Activated T-helper 9 cell treated with anti-CD3 and anti-CD28 coated beads, Interleukin-2, amount 50 U/mL, for 16 hours (primary cell): ENCODE measurements around the gene RBM26.
"Not testable (repeated sequence)": the region's sequence is repeated elsewhere in the genome, so short reads cannot be mapped to it uniquely, and the experiment has no call there.

Experiments used
- DNase-seq: peaks from one replicate; pipeline ENCODE4 v3.0.0-alpha.2; 2020; ENCODE audit warnings: low read depth

The RBM26 gene

GRCh38 chr13:79336966-79337365 lies 69.1 kb downstream of the RBM26 start:
- no peak for DNase-seq

DNA sequence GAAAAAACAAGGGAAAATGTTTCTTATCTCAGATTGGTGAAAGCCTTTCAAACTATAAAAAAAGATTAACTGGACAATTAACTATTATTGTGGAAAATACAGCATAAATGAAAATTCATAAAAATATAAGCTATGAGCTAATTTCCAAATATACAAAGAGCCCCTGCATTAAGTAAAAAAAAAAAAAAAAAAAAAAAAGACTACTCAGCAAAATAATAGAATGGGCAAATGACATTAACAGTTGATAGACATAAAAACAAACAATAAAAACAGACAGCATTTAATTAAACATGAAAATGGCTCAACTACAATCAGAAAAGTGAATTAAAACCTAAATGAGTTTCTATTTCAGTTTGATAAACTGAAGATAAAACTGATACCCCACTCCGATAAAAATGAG lies 77.5 kb downstream of the RBM26 start:
- DNase-seq: no peak

DNA sequence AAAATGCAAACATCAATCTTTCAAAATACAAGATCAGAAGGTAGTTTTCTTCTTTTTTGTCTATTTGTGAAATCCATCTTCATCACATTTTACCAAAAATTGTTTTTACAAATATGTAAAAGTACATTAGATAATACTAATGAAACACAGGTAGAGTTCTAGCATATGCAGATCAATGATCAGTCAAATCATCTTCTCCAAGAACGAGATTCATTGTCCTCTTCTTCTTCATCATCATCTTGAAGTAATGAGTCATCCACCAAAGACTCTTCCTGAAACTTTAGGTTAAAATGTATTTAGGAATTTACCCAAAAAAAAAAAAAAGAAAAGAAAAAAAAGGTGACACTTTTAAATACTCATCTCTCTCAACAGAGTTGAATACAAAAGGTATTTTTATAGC lies 85.6 kb downstream of the RBM26 start:
- no peak for DNase-seq

DNA sequence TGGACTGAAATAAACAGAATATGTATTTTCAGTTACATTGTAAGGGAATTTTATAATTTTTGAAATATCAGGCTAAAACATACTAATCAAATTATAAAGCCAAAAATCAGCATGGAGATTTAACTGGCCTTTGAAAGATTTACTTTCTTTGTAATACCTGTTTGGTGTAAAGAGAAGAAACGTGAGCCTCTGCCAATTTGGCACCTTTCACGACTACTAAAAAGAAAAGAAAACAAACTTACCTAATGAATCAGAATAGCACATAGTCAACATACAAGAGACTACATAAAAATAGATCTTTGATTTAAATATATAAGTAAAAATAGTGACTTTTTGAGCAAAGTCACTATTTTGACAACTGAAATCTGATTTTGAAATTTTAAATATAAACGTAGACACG lies 87.4 kb downstream of the RBM26 start:
- DNase-seq: no peak

GRCh38 chr13:79317856-79318255 lies 88.2 kb downstream of the RBM26 start:
- DNase-seq: no peak

DNA sequence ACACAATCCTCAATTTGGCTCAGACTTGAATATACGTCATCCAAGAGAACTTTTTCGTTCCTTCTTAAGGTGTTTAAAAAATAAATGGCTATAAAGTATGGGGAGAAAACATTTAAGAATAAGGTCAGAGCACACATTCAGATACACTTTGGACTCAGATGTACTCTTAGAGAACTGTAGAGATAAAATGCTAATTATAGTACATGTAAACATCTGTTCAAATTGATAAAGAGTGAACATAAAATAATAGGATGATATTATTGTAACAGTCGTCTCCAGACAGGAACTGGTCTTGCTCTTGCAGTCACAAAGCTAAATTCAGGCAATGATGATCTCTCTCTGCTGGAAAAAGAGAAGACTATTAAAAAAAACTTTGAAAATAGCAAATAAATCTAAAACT lies 91.4 kb downstream of the RBM26 start:
- no peak for DNase-seq

- no peak for DNase-seq
Measured at GRCh38 chr13:79312340-79312855, 93.7 kb downstream of the RBM26 start.

DNA sequence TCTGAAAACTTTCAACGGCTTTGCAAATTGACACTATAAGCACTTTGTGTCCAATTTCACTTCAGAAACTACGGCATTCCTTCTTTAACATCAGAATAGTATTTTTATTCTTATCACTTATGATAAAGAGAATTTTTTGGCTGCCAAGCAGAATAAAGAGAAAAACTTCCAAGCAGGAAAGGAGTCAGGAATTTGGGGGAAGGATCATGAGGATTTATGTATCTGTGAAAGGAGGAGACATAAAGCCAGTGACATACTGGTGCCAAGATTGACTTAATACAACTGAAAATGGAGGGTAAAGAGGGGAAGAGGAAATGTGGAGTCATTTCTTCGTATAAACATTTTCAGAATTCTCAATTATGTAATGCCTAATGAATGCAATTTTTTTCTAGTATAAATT lies 94.7 kb downstream of the RBM26 start:
- DNase-seq: no peak

DNA sequence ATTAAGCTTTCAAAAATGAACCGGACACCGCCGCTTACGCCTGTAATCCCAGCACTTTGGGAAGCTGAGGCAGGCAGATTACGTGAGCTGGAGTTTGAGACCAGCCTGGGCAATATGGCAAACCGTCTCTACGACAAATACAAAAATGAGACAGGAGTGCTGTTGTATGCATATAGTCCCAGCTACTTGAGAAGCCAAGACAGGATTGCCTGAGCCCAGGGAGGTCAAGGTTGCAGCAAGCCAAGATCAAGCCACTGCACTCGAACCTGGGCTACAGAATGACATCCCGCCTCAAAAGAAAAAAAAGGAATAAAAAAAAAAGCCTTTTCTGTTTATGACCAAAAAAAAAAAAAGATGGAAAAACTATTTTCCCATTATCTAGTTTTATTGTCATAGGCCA lies 96.4 kb downstream of the RBM26 start:
- DNase-seq: no peak

DNA sequence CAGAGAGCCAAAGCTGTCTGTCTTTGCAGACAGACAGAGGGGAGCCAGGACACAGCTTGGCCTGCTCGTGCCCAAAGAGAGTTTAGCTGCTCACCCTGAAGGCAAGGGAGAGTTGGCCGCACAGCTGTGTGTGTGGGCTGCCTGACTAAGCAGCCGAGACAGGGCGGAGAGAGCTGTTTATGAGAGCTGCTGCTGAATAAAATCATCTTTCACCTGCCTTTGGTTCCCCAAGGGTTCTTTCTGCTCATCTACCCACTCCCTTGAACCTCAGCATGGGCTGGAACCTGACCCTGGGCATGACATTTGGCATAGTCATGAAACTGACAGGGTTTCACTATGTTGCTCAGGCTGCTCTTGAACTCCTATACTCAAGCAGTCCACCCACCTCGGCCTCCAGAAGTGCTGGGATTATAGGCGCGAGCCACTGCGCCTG lies 98.2 kb downstream of the RBM26 start:
- DNase-seq: no peak

- no peak for DNase-seq
Measured at GRCh38 chr13:79307433-79307861, 98.6 kb downstream of the RBM26 start.

GRCh38 chr13:79306650-79307049 lies 99.4 kb downstream of the RBM26 start:
- no peak for DNase-seq

DNA sequence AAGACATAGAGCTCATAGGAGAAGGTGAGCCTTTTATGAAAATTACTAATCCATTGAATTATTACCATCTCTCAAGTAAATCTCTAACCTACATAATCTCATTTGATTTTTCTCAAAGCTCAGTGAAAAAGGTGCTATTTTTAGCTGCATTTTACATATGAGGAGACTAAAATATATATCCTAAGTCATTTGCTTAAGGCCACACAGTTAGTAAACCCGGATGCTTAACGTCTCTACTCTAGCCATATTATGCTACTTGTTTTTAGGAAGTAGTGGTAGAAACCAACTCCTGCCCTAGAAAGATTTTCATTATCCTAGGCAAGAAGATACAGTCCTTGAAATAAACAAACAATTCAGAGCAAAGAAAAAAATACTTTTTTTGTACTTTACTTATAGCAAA lies 108.9 kb downstream of the RBM26 start:
- no peak for DNase-seq

GRCh38 chr13:79295906-79296706 lies 109.9 kb downstream of the RBM26 start:
- no peak for DNase-seq

DNA sequence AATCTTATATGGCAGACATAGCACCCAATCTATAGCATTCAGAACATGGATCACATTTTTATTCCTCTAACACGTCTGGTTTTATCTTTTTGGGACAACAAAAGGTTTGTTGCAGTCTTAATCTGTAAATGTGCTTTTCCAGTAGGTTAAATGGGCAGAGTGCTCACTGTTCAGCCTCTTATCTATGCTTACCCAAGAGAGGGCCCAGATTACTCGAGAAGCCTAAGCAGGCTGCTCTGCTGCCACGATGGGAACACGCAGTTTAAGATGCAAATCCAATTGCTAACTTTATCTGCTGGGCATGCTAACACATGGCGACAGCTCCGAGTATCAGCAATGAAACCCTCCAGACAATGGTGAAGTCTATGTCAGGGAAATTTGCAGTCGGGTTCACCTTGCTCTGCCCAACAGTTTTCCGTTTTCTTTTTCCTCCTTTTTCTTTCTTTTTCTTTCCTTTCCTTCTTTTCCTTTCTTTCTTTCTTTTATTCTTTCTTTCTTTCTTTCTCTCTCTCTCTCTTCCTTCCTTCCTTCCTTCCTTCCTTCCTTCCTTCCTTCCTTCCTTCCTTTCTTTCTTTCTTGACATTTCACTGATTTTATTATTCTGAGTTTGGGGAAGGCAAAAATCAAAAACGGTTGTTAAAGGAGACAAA lies 115.3 kb downstream of the RBM26 start:
- DNase-seq: no peak

GRCh38 chr13:79289571-79289970 lies 116.5 kb downstream of the RBM26 start:
- DNase-seq: no peak

DNA sequence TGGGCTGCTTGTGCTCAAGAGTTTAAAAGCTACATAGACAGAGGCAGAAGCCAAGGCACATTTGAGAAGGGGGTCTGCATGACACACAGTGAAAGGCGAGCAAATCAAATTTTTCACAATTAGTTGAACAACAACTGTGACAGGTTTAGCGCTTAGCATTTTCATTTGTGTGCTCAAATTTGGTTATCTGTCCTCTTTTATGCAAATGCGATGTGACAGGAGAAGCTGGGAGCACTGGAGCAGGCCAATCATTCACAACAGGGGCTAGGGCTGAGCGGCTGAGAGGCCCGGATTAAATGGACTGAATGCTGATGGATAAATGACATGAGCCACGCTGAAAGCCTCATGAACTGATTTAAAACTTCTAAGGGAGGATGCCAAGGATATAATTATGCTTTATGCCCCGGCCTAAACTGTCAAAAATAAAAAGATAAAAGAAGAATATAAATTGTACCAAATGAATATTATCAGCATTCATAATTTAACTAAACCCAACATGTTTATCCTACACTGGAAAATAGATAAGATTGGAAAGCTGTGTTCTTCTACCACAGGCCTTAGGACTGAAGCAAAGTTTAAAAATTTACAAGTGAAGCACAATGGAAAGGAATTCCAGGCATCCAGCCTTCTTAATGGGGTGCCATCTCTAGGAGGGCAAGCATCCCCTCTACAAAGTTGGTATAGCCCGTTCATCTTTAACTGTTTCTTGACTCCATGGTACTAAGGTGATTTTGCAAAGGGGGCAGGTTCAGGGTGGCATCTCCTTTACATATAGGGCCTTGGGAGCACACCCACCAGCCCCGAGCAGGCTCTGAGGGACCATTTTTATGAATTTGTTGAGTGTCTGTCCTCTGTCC lies 117.9 kb downstream of the RBM26 start:
- no peak for DNase-seq

GRCh38 chr13:79285159-79285558 lies 120.9 kb downstream of the RBM26 start:
- DNase-seq: no peak

DNA sequence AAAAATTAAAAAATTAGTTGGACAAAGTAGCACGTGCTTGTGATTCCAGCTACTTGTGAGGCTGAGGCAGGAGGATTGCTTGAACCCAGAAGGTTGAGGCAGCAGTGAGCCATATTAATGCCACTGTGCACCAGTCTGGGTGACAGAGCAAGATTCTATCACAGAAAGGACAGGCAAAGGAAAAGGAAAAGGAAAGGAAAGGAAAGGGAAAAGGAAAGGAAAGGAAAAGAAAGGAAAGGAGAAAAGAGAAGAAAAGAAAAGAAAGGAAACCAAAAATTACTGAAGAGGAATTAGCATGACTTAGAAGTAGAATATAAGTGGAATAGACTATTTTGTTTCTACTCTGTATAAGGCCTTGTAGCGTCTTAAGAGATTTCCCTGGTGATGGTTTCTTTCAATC lies 122.3 kb downstream of the RBM26 start:
- no peak for DNase-seq

GRCh38 chr13:79282976-79283375 lies 123.1 kb downstream of the RBM26 start:
- no peak for DNase-seq

DNA sequence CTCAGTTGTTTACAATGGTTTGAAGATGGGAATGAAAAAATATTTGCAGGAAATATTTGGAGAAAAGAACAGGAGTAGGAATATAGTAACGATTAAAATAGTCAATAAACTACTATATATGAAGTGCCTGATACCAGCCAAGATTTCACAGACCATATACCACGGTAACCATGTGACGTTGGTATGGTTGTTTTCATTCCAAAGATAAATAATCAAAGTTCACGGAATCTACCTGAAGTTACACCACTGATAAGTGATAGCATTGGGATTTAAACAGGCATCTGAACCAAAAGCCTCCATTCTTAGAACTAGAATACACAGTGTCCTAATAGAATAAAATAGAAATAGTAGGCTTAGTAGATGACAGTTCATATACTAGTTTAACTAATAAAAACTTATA lies 123.5 kb downstream of the RBM26 start:
- no peak for DNase-seq

GRCh38 chr13:79281339-79281747 lies 124.7 kb downstream of the RBM26 start:
- DNase-seq: no peak

GRCh38 chr13:79279735-79280134 lies 126.3 kb downstream of the RBM26 start:
- not testable (repeated sequence) for DNase-seq
